Measurements from ENCODE around the gene HTR2C.

DNA sequence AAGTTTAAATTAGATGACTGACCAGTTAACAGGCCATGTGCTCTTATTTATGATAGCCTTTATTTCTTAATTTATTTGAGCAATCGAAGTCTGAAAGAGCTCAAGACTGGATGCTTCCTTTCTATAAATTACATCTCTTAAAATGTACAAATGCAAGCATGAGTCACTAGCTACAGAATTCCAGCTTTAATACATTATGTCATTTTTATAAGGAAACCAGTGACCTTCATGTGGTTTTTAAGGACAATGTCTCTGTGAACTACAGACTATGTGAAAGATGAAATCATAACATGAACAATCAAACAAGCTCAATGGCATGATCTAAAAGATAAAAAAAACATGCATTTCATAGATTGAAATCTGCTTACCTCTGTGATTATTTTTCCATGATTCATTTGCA is 15.4 kb downstream of the HTR2C start:
- no peak for TF ChIP-seq CTCF (IDR thresholded peaks at IDR 0.05 in 8 of 11, conservative IDR thresholded peaks at IDR 0.05 in 3 of 11)
- TF ChIP-seq POLR2A (IDR thresholded peaks at IDR 0.05) = no peak

All from spleen (tissue), 7 donors.